IMR-90 (cell line): Measurements from ENCODE around the gene CAMK2D. TPM values are rescaled to one million over a fixed set of nuclear protein-coding genes. Genes with fewer than 3 reads are reported as not detected.

Experiments
- ATAC-seq: fragments of 200-7000 bp; cut with Tn5 transposase; 2 replicates; pipeline ENCODE4 v1.9.1; 2020; ENCODE audit warnings: low read depth, mild to moderate bottlenecking, moderate library complexity
- BruUV-seq: library from RNA; stranded (reverse); fragments of 400-500 nt; replicated peaks from 2 replicates; lab custom pipeline; 2021; lab: Mats Ljungman, UMichigan
- CTCF ChIA-PET: fragments of 300-600 bp; formaldehyde crosslinking; extraction: SDS; loops from one replicate; lab custom pipeline; 2021; ENCODE audit warnings: antibody characterized with exemption; lab: Yijun Ruan, JAX
- POLR2A ChIA-PET: fragments of 300-600 bp; sonication (Branson Sonifier 250); formaldehyde crosslinking; loops from one replicate; lab custom pipeline; 2022; ENCODE audit warnings: antibody characterized with exemption; ENCODE audit not compliant: unreplicated experiment; lab: Charles Lee
- DNase-seq: peaks from one replicate; pipeline ENCODE4 v3.0.0; 2013
- H2AFZ ChIP-seq: replicated peaks from 2 replicates; pipeline ENCODE3; 2013; ENCODE audit warnings: low read length, mild to moderate bottlenecking; ENCODE audit not compliant: poor library complexity
- H2AK5ac ChIP-seq: 2 replicates; pipeline ENCODE4 v1.6.1; 2013; ENCODE audit warnings: low read depth, low read length, inconsistent platforms
- H2AK9ac ChIP-seq: replicated peaks from 2 replicates; pipeline ENCODE3; 2013; ENCODE audit warnings: mild to moderate bottlenecking, low read depth, low read length, moderate library complexity; ENCODE audit not compliant: poor library complexity
- H2BK120ac ChIP-seq: 2 replicates; pipeline ENCODE4 v1.6.1; 2013; ENCODE audit warnings: low read depth, low read length, inconsistent platforms
- H2BK15ac ChIP-seq: 3 replicates; pipeline ENCODE4 v1.6.1; 2013; ENCODE audit warnings: low read depth, low read length, inconsistent platforms
- H2BK20ac ChIP-seq: 2 replicates; pipeline ENCODE4 v1.6.1; 2013; ENCODE audit warnings: low read depth, mild to moderate bottlenecking, inconsistent platforms, low read length, moderate library complexity
- H2BK5ac ChIP-seq: 2 replicates; pipeline ENCODE4 v1.6.1; 2013; ENCODE audit warnings: mild to moderate bottlenecking, low read depth, low read length, inconsistent platforms; ENCODE audit not compliant: poor library complexity, severe bottlenecking
- H3K14ac ChIP-seq: replicated peaks from 2 replicates; pipeline ENCODE4 v1.6.1; 2013; ENCODE audit warnings: low read depth, low read length, inconsistent platforms
- H3K18ac ChIP-seq: 2 replicates; pipeline ENCODE4 v1.6.1; 2013; ENCODE audit warnings: low read depth, low read length, control low read depth
- H3K23ac ChIP-seq: 2 replicates; pipeline ENCODE4 v1.6.1; 2013; ENCODE audit warnings: low read depth, low read length, inconsistent platforms
- H3K27ac ChIP-seq: 2 replicates; pipeline ENCODE4 v1.5.1; 2013; ENCODE audit warnings: mild to moderate bottlenecking, control low read depth, low read length; ENCODE audit not compliant: insufficient read depth
- H3K27me3 ChIP-seq: 2 replicates; pipeline ENCODE4 v1.6.1; 2013; ENCODE audit warnings: low read length; ENCODE audit not compliant: control insufficient read depth, insufficient read depth
- H3K36me3 ChIP-seq: 2 replicates; pipeline ENCODE4 v1.6.1; 2013; ENCODE audit warnings: low read length, mixed read lengths; ENCODE audit not compliant: control insufficient read depth, insufficient read depth
- H3K4ac ChIP-seq: 2 replicates; pipeline ENCODE4 v1.6.1; 2013; ENCODE audit warnings: low read depth, low read length, inconsistent platforms
- H3K4me1 ChIP-seq: 2 replicates; pipeline ENCODE4 v1.6.1; 2013; ENCODE audit warnings: low read length, mixed read lengths; ENCODE audit not compliant: control insufficient read depth, insufficient read depth
- H3K4me2 ChIP-seq: 2 replicates; pipeline ENCODE4 v1.6.1; 2013; ENCODE audit warnings: low read depth, mild to moderate bottlenecking, control low read depth, low read length, moderate library complexity
- H3K4me3 ChIP-seq: 2 replicates; pipeline ENCODE4 v1.5.1; 2013; ENCODE audit warnings: low read depth, mild to moderate bottlenecking, control low read depth, low read length, moderate library complexity; ENCODE audit not compliant: insufficient read depth
- H3K56ac ChIP-seq: 2 replicates; pipeline ENCODE4 v1.6.1; 2013; ENCODE audit warnings: low read length, inconsistent platforms; ENCODE audit not compliant: insufficient read depth; ENCODE audit errors: extremely low read depth
- H3K79me1 ChIP-seq, 2 experiments: 2 replicates each; pipeline ENCODE4 v1.6.1; 2013; ENCODE audit warnings: low read length in 2 of 2, inconsistent platforms in 1 of 2, low read depth in 1 of 2
- H3K9ac ChIP-seq: 2 replicates; pipeline ENCODE4 v1.6.1; 2013; ENCODE audit warnings: low read depth, low read length, control low read depth
- H3K9me1 ChIP-seq: 2 replicates; pipeline ENCODE4 v1.6.1; 2013; ENCODE audit warnings: low read length, inconsistent platforms; ENCODE audit not compliant: insufficient read depth
- H3K9me3 ChIP-seq: 2 replicates; pipeline ENCODE4 v1.6.1; 2013; ENCODE audit warnings: low read length; ENCODE audit not compliant: control insufficient read depth, insufficient read depth
- H4K20me1 ChIP-seq: 2 replicates; pipeline ENCODE4 v1.6.1; 2013; ENCODE audit warnings: low read length, inconsistent platforms; ENCODE audit not compliant: insufficient read depth
- H4K5ac ChIP-seq: 2 replicates; pipeline ENCODE4 v1.6.1; 2013; ENCODE audit warnings: mild to moderate bottlenecking, low read depth, low read length, control low read depth
- H4K8ac ChIP-seq, 2 experiments: 2 replicates each; pipeline ENCODE4 v1.6.1; 2013; ENCODE audit warnings: low read depth in 2 of 2, low read length in 2 of 2, control low read depth in 1 of 2, inconsistent platforms in 1 of 2
- H4K91ac ChIP-seq: 2 replicates; pipeline ENCODE4 v1.6.1; 2013; ENCODE audit warnings: low read depth, low read length, inconsistent platforms; ENCODE audit not compliant: insufficient read depth
- CEBPB ChIP-seq: IDR thresholded peaks from 2 replicates; pipeline ENCODE4 v1.6.1; 2012; ENCODE audit warnings: low read depth, low read length, improper control_type of control experiment
- CHD1 ChIP-seq: IDR thresholded peaks from 2 replicates; pipeline ENCODE4 v1.6.1; 2012; ENCODE audit warnings: low read depth, low read length, improper control_type of control experiment
- ELK1 ChIP-seq: fragments of 150-350 bp; IDR thresholded peaks from 2 replicates; pipeline ENCODE4 v1.6.1; 2016; ENCODE audit warnings: low read depth, mild to moderate bottlenecking, low read length, moderate library complexity, borderline replicate concordance
- NFE2L2 ChIP-seq: fragments of 150-350 bp; IDR thresholded peaks from 2 replicates; pipeline ENCODE4 v1.6.1; 2016; ENCODE audit warnings: low read depth, mild to moderate bottlenecking, low read length
- SMC3 ChIP-seq: fragments of 150-350 bp; IDR thresholded peaks from 2 replicates; pipeline ENCODE4 v1.6.1; 2016; ENCODE audit warnings: low read depth, mild to moderate bottlenecking, antibody characterized with exemption, low read length, moderate library complexity
- dilution Hi-C: fragments of 300-500 bp; cut with HindIII; formaldehyde crosslinking; loops from one replicate; pipeline ENCODE4 v1.14.3; 2018; ENCODE audit warnings: low sequenced_read_pairs; ENCODE audit not compliant: unreplicated experiment
- in situ Hi-C: fragments of 300-500 bp; cut with MboI; formaldehyde crosslinking; loops from 3 replicates; pipeline ENCODE4 v1.14.3; 2019; ENCODE audit warnings: low sequenced_read_pairs, inconsistent platforms, mixed read lengths
- intact Hi-C: fragments of 100-400 bp; cut with micrococcal nuclease; formaldehyde crosslinking; loops from 2 replicates; pipeline ENCODE4 v1.10.0; 2022
- polyA plus RNA-seq, 3 experiments: library from polyadenylated mRNA; depleted of rRNA; stranded (reverse); fragments of >200 nt; gene quantifications; 2 replicates each; pipeline ENCODE4 v1.2.3, GENCODE V29; 2012; ENCODE audit warnings: low replicate concordance in 1 of 3
- total RNA-seq: library from RNA; depleted of rRNA; stranded (reverse); fragments of >200 nt; gene quantifications from 2 replicates; pipeline ENCODE4 v1.2.3, GENCODE V29; 2012

The CAMK2D gene
- total and polyA plus RNA-seq, 2 of the 4 experiments (the other 2 are of a cell fraction) = 44.6 to 156 TPM

DNA sequence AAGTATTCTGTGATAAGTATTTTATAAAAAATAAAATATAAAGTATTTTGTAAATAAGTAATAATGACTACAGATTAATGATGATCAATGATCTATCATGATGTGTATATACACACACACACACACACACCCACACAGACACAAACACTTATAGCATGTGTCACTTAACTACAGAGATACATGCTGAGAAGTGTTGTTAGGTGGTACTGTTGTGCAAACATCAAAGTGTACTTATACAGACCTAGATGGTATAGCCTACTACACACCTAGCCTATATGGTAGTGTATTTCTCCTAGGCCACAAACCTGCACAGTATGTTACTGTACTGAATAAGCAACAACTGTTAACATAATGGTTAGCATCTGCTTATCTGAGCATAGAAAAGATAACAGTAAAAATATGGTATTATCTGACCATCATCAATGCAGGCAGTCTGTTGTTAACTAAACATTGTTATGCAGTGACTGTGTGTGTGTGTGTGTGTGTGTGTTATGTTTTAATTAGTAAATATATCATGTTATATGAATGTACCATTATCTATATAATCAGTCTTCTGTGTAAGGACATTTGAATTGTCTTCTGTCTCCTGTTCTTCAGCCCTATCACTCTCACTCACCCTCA is 138.2 kb downstream of the CAMK2D start:
- Histone ChIP-seq H3K27ac (no peak overlapping the region), H3K4me3 (no peak overlapping the region), H3K9me3 (no peaks in the 10 kb centered on the region), H4K5ac (no peak overlapping the region), H3K18ac (no peak overlapping the region), H3K79me1 (peaks cover 38 to 47% of the 10 kb centered on the region in 2 experiments), H3K56ac (no peak overlapping the region), H3K23ac (no peak overlapping the region), H4K20me1 (peaks cover 3% of the 10 kb centered on the region; the same call in 1 of the 2 replicates), H3K36me3 (0 out of 2 replicates have a peak, but pooled peaks cover 2% of the 10 kb centered on the region), H3K4me2 (no peak overlapping the region), H2AFZ (no peak overlapping the region), H3K4ac (no peak overlapping the region), H4K8ac (no peak overlapping the region), H2BK120ac (no peak overlapping the region), H2AK5ac (no peak overlapping the region), H2AK9ac (no peak overlapping the region), H2BK15ac (no peak overlapping the region), H2BK20ac (no peak overlapping the region), H3K9me1 (no peaks in the 10 kb centered on the region), H3K4me1 (peaks cover 2% of the 10 kb centered on the region; the same call in 1 of the 2 replicates), H4K91ac (no peak overlapping the region), H3K14ac (no peak overlapping the region), H3K27me3 (no peaks in the 10 kb centered on the region), H2BK5ac (no peak overlapping the region), H3K9ac (no peak overlapping the region)
- no TSS peak for BruUV-seq
- ChIA-PET POLR2A (no interaction called here), CTCF (no interaction called here)
- DNase-seq = peak; percentile 28
- in situ Hi-C loops = no loop called here
- ATAC-seq = no peak
- TF ChIP-seq CEBPB = peak; percentile 34; the same call in 1 of the 2 replicates
- TF ChIP-seq ELK1 = no peak
- no peak for TF ChIP-seq NFE2L2
- TF ChIP-seq SMC3 = no peak
- no peak for TF ChIP-seq CHD1
- intact Hi-C loops = no loop called here
- dilution Hi-C loops = no loop called here
